Bronchial epithelial cell (primary cell): Measurements from ENCODE around the gene B3GAT2. TPM values are rescaled to one million over a fixed set of nuclear protein-coding genes. Genes with fewer than 3 reads are reported as not detected.

ENCODE experiments used
- DNase-seq: peaks from one replicate; pipeline ENCODE4 v3.0.0-alpha.2; 2010; ENCODE audit warnings: low read depth
- FAIRE-seq: peaks from 2 replicates; lab custom pipeline; 2011; peaks lifted over from hg19 to GRCh38; lab: Jason Lieb, UNC
- H3K27me3 ChIP-seq: 2 replicates; pipeline ENCODE4 v1.5.1; 2011; ENCODE audit warnings: low read length; ENCODE audit not compliant: control insufficient read depth, insufficient read depth
- H3K36me3 ChIP-seq: 2 replicates; pipeline ENCODE4 v1.5.1; 2011; ENCODE audit warnings: low read length; ENCODE audit not compliant: control insufficient read depth, insufficient read depth
- H3K4me3 ChIP-seq: 2 replicates; pipeline ENCODE4 v1.5.1; 2011; ENCODE audit warnings: mild to moderate bottlenecking, low read depth, low read length, control low read depth
- CTCF ChIP-seq: IDR thresholded peaks from 2 replicates; pipeline ENCODE4 v1.5.1; 2011; ENCODE audit warnings: mild to moderate bottlenecking, moderate library complexity, low read length, control low read depth, inconsistent platforms; ENCODE audit not compliant: insufficient read depth, severe bottlenecking
- total RNA-seq: library from RNA; depleted of rRNA; stranded (reverse); fragments of >200 nt; gene quantifications from 2 replicates; pipeline ENCODE4 v1.2.1, GENCODE V29; 2014

The B3GAT2 gene
- total RNA-seq, 1 donor from 2014 or later: under 0.01 TPM

GRCh38 chr6:70879496-70879895 is 77.4 kb downstream of the B3GAT2 start:
- TF ChIP-seq CTCF: no peak
- H3K4me3 ChIP-seq: no peak overlapping the region
- FAIRE-seq (no peak), DNase-seq (peak; percentile 5)
- H3K36me3 ChIP-seq: no peaks in the 10 kb centered on the region
- no peaks in the 10 kb centered on the region for H3K27me3 ChIP-seq

- no peak for TF ChIP-seq CTCF
- Histone ChIP-seq H3K4me3 (no peak overlapping the region), H3K36me3 (no peaks in the 10 kb centered on the region), H3K27me3 (no peaks in the 10 kb centered on the region)
- DNase-seq: no peak
- no peak for FAIRE-seq
Measured at GRCh38 chr6:70874181-70874913, 82.5 kb downstream of the B3GAT2 start.

GRCh38 chr6:70872469-70872868 is 84.4 kb downstream of the B3GAT2 start:
- no peaks in the 10 kb centered on the region for H3K27me3 ChIP-seq
- no peak overlapping the region for H3K4me3 ChIP-seq
- TF ChIP-seq CTCF: no peak
- FAIRE-seq (no peak), DNase-seq (no peak)
- no peaks in the 10 kb centered on the region for H3K36me3 ChIP-seq

- no peak for DNase-seq
- FAIRE-seq: no peak
- no peaks in the 10 kb centered on the region for H3K36me3 ChIP-seq
- TF ChIP-seq CTCF: no peak
- H3K4me3 ChIP-seq: no peak overlapping the region
- H3K27me3 ChIP-seq: no peaks in the 10 kb centered on the region
Measured at GRCh38 chr6:70864401-70864800, 92.5 kb downstream of the B3GAT2 start.

- FAIRE-seq (no peak), DNase-seq (no peak)
- Histone ChIP-seq H3K4me3 (no peak overlapping the region), H3K27me3 (no peaks in the 10 kb centered on the region), H3K36me3 (no peaks in the 10 kb centered on the region)
- no peak for TF ChIP-seq CTCF
Measured at GRCh38 chr6:70863343-70863742, 93.5 kb downstream of the B3GAT2 start.

GRCh38 chr6:70860920-70861319 is 95.9 kb downstream of the B3GAT2 start:
- no peak for FAIRE-seq

More at GRCh38 chr6:70860920-70861319, 95.9 kb downstream of the B3GAT2 start:
- no peak overlapping the region for H3K4me3 ChIP-seq
- DNase-seq: no peak
- no peaks in the 10 kb centered on the region for H3K36me3 ChIP-seq
- H3K27me3 ChIP-seq: no peaks in the 10 kb centered on the region
- no peak for TF ChIP-seq CTCF
